RCC 7860 (cell line): ENCODE results near the gene MPHOSPH8.
"Not testable (repeated sequence)": the region's sequence is repeated elsewhere in the genome, so short reads cannot be mapped to it uniquely, and the experiment has no call there.

ENCODE experiments used
- DNase-seq: peaks from one replicate; pipeline ENCODE4 v3.0.0-alpha.2; 2015; ENCODE audit warnings: low spot score
- FAIRE-seq: peaks from 2 replicates; lab custom pipeline; 2012; peaks lifted over from hg19 to GRCh38; lab: Jason Lieb, UNC

The MPHOSPH8 gene

GRCh38 chr13:19632915-19633478 lies 462 bp upstream of the MPHOSPH8 start:
- DNase-seq (no peak), FAIRE-seq (no peak)

DNA sequence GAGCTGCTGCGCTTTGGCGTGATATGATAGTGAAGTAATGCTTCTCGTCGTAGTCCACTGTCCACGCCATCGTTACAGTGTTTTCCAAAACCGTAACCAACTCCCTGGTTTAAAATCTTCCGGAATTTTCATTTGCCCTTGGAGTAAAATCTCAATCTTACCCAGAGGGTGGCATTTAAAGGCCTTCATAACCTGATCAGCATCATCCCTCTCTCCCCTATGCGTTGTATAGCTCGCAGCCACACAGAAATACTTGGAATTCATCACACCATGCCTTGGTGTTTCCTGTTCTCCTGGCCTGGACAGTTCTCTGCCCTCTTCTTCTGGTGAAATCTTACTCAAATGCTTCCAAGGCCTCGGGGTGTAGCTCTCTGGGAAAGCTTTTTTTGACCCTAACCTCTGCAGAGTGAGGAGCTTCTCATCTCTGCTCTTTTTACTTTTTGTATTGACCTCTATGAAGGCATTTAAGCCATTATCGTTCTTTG lies 839 bp downstream of the MPHOSPH8 start:
- FAIRE-seq = no peak
- DNase-seq = no peak

DNA sequence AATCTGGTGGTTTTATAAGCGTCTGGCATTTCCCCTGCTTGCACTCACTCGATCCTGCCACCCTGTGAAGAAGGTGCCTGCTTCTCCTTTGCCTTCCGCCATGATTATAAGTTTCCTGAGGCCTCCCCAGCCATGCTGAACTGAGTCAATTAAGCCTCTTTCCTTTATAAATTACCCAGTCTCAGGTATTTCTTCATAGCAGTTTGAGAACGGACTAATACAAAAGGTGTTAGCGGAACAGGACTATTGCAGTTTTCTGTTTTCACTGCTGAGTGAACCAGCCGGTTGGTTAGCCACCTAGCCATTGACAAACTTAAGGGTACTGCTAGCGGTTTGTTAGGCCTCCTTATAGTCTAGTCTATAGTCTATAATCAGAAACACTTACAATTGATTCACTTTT lies 2.5 kb downstream of the MPHOSPH8 start:
- DNase-seq, FAIRE-seq: not testable (repeated sequence)

DNA sequence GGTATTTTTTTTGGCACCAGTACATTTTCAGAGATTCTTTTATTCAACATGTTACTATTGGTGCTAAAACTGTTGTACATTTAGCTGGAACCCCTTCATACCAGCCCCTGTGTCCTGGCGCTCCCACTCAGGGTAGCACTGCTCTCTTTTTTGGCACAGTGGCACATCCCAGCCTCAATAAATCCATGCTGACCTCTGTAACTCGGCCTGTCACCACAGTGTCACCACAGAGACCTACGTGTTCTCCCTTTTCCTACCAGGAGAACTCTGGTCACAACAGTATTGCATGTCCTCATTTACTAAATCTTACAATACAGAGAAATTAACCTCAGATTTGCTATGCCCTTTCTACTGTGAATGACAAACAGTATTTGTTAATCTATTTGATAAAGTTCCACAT lies 10.2 kb downstream of the MPHOSPH8 start:
- DNase-seq (no peak), FAIRE-seq (no peak)

DNA sequence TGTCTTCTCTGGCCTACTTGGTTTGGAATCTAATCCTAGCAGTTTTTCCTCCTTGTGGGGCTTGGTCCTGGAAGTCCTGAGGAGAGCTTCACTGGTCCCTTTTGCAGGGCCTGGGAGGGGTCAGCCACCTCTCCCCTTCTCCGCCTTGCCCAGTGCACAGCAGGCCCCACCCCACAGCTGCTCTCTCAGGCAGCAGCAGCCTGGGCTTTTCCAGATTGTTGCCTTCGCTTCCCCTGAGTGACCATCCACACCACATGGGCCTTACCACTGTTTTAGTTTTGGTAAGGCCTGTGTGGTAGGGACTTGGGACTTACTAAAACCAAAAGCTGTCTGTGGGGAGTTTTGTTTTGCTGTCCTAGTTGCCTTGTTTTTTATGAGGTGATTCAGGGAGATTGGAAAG lies 11.5 kb downstream of the MPHOSPH8 start:
- FAIRE-seq (no peak), DNase-seq (no peak)

GRCh38 chr13:19646063-19646462 lies 12.6 kb downstream of the MPHOSPH8 start:
- no peak for FAIRE-seq
- no peak for DNase-seq

DNA sequence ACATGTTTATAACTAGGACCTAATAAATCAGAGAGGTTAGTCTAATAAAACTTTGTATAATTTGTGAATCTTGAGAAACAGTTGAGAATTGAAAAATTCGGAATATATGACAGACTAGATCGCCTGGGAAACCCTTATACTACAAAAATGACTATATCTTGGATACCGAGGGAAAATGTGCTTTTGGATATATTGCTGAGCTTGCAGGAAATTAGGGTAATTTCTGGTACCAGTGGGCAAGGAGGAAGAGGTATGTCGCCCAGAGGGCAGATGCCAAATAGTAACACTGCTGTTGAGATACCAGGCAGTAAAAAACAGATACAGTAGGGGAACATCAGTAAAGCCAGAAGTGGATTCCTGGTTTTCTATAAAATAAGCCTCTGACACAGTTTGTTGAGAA lies 17.3 kb downstream of the MPHOSPH8 start:
- FAIRE-seq = no peak
- DNase-seq = no peak

GRCh38 chr13:19657872-19658591 lies 24.6 kb downstream of the MPHOSPH8 start:
- no peak for DNase-seq
- no peak for FAIRE-seq

- DNase-seq = no peak
- FAIRE-seq = no peak
Observed at GRCh38 chr13:19658831-19659230, 25.4 kb downstream of the MPHOSPH8 start.

DNA sequence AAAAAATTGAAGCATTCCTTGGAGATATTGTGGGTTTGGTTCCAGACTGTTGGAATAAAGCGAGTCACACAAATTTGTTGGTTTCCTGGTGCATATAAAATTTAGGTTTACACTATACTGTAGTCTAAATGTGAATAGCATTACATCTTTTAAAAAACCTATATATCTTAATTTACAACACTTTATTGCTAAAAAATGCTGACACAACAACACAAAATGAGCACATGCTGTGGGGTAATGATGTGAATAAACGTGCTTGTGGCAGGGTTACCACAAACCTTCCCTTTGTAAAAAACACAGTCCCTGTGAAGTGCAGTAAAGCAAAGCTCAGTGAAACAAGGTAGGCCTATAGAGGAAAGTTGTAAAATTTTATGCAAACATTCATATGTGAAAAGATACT lies 27.7 kb downstream of the MPHOSPH8 start:
- FAIRE-seq (no peak), DNase-seq (no peak)

DNA sequence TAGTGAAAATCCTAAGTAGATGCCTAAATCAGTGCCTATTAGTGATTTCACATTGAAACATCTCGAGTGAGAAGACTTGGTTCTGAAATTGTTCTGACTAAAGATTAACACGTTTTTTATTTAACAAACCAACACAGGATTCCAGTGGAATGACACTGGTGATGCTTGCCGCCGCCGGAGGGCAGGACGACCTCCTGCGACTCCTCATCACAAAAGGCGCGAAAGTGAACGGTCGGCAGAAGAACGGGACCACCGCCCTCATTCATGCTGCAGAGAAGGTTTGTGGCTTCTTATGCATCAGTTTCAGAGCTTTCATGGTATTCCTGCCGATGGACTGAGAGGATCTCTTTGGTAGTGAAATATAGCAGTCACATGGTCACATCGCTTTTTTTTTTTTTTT lies 28.1 kb downstream of the MPHOSPH8 start:
- FAIRE-seq = no peak

GRCh38 chr13:19663416-19663979 lies 30.0 kb downstream of the MPHOSPH8 start:
- no peak for DNase-seq
- no peak for FAIRE-seq

More for the DNA sequence above, 28.1 kb downstream of the MPHOSPH8 start:
- DNase-seq = no peak

DNA sequence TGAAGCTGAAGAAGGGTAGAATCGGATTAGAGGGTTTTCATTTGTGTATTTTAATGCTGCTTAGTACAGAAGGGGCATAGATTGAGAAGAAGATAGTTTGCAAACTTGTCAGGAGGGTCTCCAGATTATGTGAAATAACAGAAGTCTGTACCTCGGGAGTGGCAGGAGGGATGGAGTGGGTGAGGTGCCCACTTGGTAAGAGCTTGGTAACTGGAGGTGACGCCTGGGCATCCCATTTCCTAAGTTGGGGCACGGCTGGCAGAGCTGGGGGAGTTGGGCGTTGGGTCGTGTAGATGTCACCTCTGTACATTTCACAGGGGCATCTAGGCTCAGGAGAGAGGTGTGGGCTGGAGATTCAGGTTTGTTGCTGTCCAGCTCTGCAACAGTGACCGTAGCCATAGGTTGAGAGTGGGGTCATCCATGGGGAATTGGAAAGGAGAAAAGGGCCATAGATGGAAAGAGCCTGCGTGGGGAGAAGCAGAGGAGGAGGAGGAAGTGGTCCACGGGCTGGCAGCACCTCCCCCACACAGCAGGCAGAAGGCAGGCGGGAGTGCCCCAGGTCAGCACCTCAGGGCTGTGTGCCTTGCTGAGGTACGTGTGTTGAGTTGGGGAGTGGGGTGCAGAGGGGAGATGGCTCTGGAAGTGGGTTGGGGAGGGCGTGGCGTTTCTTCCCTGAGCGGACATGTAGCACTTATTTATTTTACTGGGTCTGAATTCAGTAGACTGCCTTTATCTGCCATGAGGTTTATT lies 31.2 kb downstream of the MPHOSPH8 start:
- DNase-seq (no peak), FAIRE-seq (no peak)

GRCh38 chr13:19665427-19665859 lies 32.0 kb downstream of the MPHOSPH8 start:
- no peak for DNase-seq
- no peak for FAIRE-seq

DNA sequence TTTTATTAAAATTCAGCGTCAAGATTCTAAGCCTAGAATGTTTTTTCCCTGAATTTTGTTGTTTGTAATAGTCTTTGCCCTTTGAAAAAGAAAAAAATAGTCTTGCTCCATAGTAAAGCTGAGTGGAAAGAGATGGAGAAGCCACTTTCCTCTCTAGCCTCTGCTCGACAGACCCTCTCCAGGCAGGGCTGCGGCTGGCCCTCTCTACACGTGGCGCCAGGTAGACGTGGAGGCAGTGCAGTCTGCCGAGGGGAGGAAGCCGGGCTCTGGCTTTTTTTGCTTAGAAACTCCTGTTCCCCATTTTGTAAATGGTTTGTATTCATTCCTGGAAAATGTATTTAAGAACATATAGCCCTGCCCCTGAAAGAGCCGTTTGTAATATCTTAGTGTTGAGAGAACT lies 35.3 kb downstream of the MPHOSPH8 start:
- no peak for DNase-seq
- FAIRE-seq = no peak

GRCh38 chr13:19670147-19670546 lies 36.7 kb downstream of the MPHOSPH8 start:
- FAIRE-seq (no peak), DNase-seq (no peak)

- no peak for FAIRE-seq
- no peak for DNase-seq
Observed at GRCh38 chr13:19672990-19673389, 39.5 kb downstream of the MPHOSPH8 start.

- DNase-seq (no peak), FAIRE-seq (no peak)
Observed at GRCh38 chr13:19673473-19674430, 40.3 kb downstream of the MPHOSPH8 start.

- DNase-seq (no peak), FAIRE-seq (no peak)
Observed at GRCh38 chr13:19674898-19675297, 41.4 kb downstream of the MPHOSPH8 start.

DNA sequence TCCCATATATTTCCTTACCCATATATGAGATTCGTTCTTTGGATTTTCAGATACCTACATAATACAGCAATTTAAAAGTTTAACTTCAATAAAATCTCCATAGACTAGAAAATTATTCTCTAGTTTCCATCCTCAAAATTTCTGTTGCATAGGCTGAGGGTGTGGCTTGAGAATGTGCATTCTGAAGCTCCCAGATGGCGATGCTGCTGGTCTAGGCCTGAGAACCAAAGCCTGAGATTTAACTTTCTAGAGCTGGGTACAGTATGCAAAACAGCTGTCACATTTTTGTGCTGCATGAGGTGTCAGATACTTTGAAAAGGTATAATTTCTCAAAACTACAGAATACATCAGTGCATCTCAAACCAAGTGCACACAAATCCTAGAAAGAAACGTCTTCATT lies 42.7 kb downstream of the MPHOSPH8 start:
- DNase-seq = no peak
- FAIRE-seq = no peak
